A673 (cell line): Measurements from ENCODE around the gene RBBP6.

ENCODE experiments used
- EZH2 ChIP-seq: fragments of 200-600 bp; sonication (generic); IDR thresholded peaks from 2 replicates; pipeline ENCODE4 v1.6.1; 2017; ENCODE audit warnings: borderline replicate concordance, low read depth, mild to moderate bottlenecking, mixed read lengths, antibody characterized with exemption, low read length; ENCODE audit not compliant: poor library complexity, severe bottlenecking
- TF ChIP-seq, protein P1 (sequence below): fragments of 300-800, 200-600 bp; sonication (generic); conservative IDR thresholded peaks from 2 replicates; pipeline ENCODE4 v1.5.1; 2017; ENCODE audit warnings: low read depth, mild to moderate bottlenecking, antibody characterized with exemption, low read length, moderate library complexity, mixed read lengths

DNA sequence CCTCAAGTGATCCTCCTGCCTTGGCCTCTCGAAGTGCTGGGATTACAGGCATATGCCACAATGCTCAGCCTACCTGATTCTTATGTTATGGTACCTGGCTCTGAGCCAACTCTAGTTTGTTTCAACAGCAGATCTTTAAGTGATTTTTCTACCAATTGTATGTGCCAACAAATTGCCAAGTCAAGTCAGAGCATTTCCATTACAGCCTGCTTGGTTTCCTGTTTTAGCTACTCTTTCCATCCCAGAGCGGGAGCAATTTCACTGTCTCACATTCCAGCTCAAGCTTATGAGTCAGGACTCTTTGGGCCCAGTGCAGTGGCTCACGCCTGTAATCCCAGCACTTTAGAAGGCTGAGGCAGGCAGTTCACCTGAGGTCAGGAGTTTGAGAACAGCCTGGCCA, 30.8 kb upstream of the RBBP6 start:
- TF ChIP-seq, protein P1, sequence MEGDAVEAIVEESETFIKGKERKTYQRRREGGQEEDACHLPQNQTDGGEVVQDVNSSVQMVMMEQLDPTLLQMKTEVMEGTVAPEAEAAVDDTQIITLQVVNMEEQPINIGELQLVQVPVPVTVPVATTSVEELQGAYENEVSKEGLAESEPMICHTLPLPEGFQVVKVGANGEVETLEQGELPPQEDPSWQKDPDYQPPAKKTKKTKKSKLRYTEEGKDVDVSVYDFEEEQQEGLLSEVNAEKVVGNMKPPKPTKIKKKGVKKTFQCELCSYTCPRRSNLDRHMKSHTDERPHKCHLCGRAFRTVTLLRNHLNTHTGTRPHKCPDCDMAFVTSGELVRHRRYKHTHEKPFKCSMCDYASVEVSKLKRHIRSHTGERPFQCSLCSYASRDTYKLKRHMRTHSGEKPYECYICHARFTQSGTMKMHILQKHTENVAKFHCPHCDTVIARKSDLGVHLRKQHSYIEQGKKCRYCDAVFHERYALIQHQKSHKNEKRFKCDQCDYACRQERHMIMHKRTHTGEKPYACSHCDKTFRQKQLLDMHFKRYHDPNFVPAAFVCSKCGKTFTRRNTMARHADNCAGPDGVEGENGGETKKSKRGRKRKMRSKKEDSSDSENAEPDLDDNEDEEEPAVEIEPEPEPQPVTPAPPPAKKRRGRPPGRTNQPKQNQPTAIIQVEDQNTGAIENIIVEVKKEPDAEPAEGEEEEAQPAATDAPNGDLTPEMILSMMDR, result no peak
- TF ChIP-seq EZH2, result no peak
